Osteocyte (in vitro differentiated cells): Measurements from ENCODE around the gene ACTR3C. TPM values are rescaled to one million over a fixed set of nuclear protein-coding genes. Genes with fewer than 3 reads are reported as not detected.

Source experiments
- DNase-seq: peaks from one replicate; pipeline ENCODE4 v3.0.0; 2021; ENCODE audit warnings: mixed read lengths; ENCODE audit not compliant: unreplicated experiment; ENCODE audit errors: extremely low spot score
- H3K27ac Mint-ChIP-seq: one replicate; pipeline ENCODE4 v1.8.0; 2021; ENCODE audit warnings: mild to moderate bottlenecking, mixed read lengths; ENCODE audit not compliant: unreplicated experiment
- H3K27me3 Mint-ChIP-seq: one replicate; pipeline ENCODE4 v1.8.0; 2021; ENCODE audit warnings: mixed read lengths; ENCODE audit not compliant: unreplicated experiment
- H3K36me3 Mint-ChIP-seq: one replicate; pipeline ENCODE4 v1.8.0; 2021; ENCODE audit warnings: mixed read lengths; ENCODE audit not compliant: unreplicated experiment
- H3K4me1 Mint-ChIP-seq: one replicate; pipeline ENCODE4 v1.8.0; 2021; ENCODE audit warnings: mixed read lengths; ENCODE audit not compliant: unreplicated experiment
- H3K4me3 Mint-ChIP-seq: one replicate; pipeline ENCODE4 v1.8.0; 2021; ENCODE audit warnings: mild to moderate bottlenecking, moderate library complexity, mixed read lengths; ENCODE audit not compliant: unreplicated experiment
- H3K9me3 Mint-ChIP-seq: one replicate; pipeline ENCODE4 v1.8.0; 2021; ENCODE audit warnings: mixed read lengths; ENCODE audit not compliant: unreplicated experiment
- CTCF ChIP-seq: fragments of 200-600 bp; sonication (generic); IDR thresholded peaks from 2 replicates; pipeline ENCODE4 v1.5.0; 2021; ENCODE audit warnings: antibody characterized with exemption, mild to moderate bottlenecking, moderate library complexity
- total RNA-seq: library from RNA; stranded (reverse); gene quantifications from 2 replicates; pipeline ENCODE4 v1.2.1, GENCODE V29; 2021

Gene ACTR3C
- total RNA-seq, 1 donor from 2014 or later = not detected

GRCh38 chr7:150339409-150339809 lies 16.1 kb upstream of the ACTR3C start:
- Mint-ChIP-seq H3K27me3 (peaks cover 34% of the 10 kb centered on the region), H3K4me3 (no peak overlapping the region), H3K9me3 (peaks cover 8% of the 10 kb centered on the region), H3K36me3 (no peaks in the 10 kb centered on the region), H3K4me1 (peaks cover 6% of the 10 kb centered on the region), H3K27ac (no peak overlapping the region)
- TF ChIP-seq CTCF = no peak
- DNase-seq = no peak

- H3K27ac Mint-ChIP-seq = no peak overlapping the region
- no peak for DNase-seq
- H3K27me3 Mint-ChIP-seq = peaks cover 27% of the 10 kb centered on the region
- H3K4me3 Mint-ChIP-seq = no peak overlapping the region
- no peaks in the 10 kb centered on the region for H3K36me3 Mint-ChIP-seq
- H3K4me1 Mint-ChIP-seq = peaks cover 6% of the 10 kb centered on the region
- H3K9me3 Mint-ChIP-seq = peaks cover under 1% of the 10 kb centered on the region
- no peak for TF ChIP-seq CTCF
Measured at GRCh38 chr7:150338166-150338829, 15.0 kb upstream of the ACTR3C start.

GRCh38 chr7:150337659-150338081 lies 14.3 kb upstream of the ACTR3C start:
- Mint-ChIP-seq H3K27ac (no peak overlapping the region), H3K4me1 (peaks cover 6% of the 10 kb centered on the region), H3K9me3 (no peaks in the 10 kb centered on the region), H3K27me3 (peaks cover 21% of the 10 kb centered on the region), H3K36me3 (no peaks in the 10 kb centered on the region), H3K4me3 (no peak overlapping the region)
- DNase-seq = no peak
- TF ChIP-seq CTCF = no peak

GRCh38 chr7:150337179-150337578 lies 13.8 kb upstream of the ACTR3C start:
- no peak overlapping the region for H3K27ac Mint-ChIP-seq
- TF ChIP-seq CTCF = no peak
- peaks cover 6% of the 10 kb centered on the region for H3K4me1 Mint-ChIP-seq
- no peak overlapping the region for H3K4me3 Mint-ChIP-seq
- no peaks in the 10 kb centered on the region for H3K9me3 Mint-ChIP-seq
- peaks cover 16% of the 10 kb centered on the region for H3K27me3 Mint-ChIP-seq
- no peak for DNase-seq
- H3K36me3 Mint-ChIP-seq = no peaks in the 10 kb centered on the region

GRCh38 chr7:150336746-150337145 lies 13.4 kb upstream of the ACTR3C start:
- Mint-ChIP-seq H3K4me1 (peaks cover 3% of the 10 kb centered on the region), H3K27ac (no peak overlapping the region), H3K36me3 (no peaks in the 10 kb centered on the region), H3K27me3 (peaks cover 12% of the 10 kb centered on the region), H3K4me3 (no peak overlapping the region), H3K9me3 (no peaks in the 10 kb centered on the region)
- DNase-seq = no peak
- TF ChIP-seq CTCF = no peak
